GM23338 (cell line): Measurements from ENCODE around the gene B3GNT3.

ENCODE experiments used
- JUNB ChIP-seq: IDR thresholded peaks from one replicate; pipeline ENCODE4 v1.6.1; 2016; ENCODE audit warnings: antibody characterized with exemption; ENCODE audit not compliant: unreplicated experiment
- POLR2AphosphoS5 ChIP-seq: IDR thresholded peaks from 2 replicates; pipeline ENCODE4 v1.6.1; 2016; ENCODE audit warnings: antibody characterized with exemption, low read depth
- TF ChIP-seq, protein P1 (sequence below), 2 experiments: fragments of 200-600 bp in 1 of 2; sonication (generic) in 1 of 2; conservative IDR thresholded peaks; 2 replicates each; pipeline versions ENCODE4 v1.5.1 to v1.6.1; 2016 to 2017; ENCODE audit warnings: antibody characterized with exemption in 2 of 2, low read depth in 2 of 2, mild to moderate bottlenecking in 2 of 2, moderate library complexity in 1 of 2

- TF ChIP-seq, protein P1, sequence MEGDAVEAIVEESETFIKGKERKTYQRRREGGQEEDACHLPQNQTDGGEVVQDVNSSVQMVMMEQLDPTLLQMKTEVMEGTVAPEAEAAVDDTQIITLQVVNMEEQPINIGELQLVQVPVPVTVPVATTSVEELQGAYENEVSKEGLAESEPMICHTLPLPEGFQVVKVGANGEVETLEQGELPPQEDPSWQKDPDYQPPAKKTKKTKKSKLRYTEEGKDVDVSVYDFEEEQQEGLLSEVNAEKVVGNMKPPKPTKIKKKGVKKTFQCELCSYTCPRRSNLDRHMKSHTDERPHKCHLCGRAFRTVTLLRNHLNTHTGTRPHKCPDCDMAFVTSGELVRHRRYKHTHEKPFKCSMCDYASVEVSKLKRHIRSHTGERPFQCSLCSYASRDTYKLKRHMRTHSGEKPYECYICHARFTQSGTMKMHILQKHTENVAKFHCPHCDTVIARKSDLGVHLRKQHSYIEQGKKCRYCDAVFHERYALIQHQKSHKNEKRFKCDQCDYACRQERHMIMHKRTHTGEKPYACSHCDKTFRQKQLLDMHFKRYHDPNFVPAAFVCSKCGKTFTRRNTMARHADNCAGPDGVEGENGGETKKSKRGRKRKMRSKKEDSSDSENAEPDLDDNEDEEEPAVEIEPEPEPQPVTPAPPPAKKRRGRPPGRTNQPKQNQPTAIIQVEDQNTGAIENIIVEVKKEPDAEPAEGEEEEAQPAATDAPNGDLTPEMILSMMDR (conservative IDR thresholded peaks at IDR 0.05; ENCODE audit: low read depth in 2 of 2), result no peak
- TF ChIP-seq POLR2AphosphoS5 (no peak; the same call in 1 of the 2 replicates), JUNB (no peak)
Measured at GRCh38 chr19:17861542-17862402, 66.8 kb downstream of the B3GNT3 start.
